GM12873 (cell line): ENCODE measurements around the gene CLEC4D.

ENCODE experiments used
- TF ChIP-seq, protein P1 (sequence below): IDR thresholded peaks from 2 replicates; pipeline ENCODE4 v1.5.1; 2012; ENCODE audit warnings: low read depth, mild to moderate bottlenecking, moderate library complexity, low read length, control low read depth; ENCODE audit not compliant: insufficient read depth; ENCODE audit errors: missing control alignments

Gene CLEC4D

DNA sequence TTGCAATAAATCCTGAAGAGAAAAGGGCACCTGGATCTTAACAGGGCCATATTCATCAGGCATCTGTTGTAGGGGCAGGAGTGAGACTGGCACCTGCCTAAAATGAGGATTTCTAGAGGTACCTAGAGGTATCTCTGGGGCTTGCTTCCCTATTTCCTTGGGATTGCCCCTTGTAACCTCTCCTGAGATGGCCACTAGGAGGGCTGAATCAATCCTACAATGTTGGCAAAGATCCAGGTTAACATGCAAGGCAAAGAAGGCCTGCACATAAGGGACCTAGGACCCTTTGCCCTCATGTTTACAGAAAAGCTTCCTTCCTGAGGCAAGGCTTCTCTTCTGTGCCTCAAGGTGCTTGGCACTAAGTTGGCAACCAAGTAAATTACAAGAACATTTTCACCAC, 53.2 kb downstream of the CLEC4D start:
- TF ChIP-seq, protein P1, sequence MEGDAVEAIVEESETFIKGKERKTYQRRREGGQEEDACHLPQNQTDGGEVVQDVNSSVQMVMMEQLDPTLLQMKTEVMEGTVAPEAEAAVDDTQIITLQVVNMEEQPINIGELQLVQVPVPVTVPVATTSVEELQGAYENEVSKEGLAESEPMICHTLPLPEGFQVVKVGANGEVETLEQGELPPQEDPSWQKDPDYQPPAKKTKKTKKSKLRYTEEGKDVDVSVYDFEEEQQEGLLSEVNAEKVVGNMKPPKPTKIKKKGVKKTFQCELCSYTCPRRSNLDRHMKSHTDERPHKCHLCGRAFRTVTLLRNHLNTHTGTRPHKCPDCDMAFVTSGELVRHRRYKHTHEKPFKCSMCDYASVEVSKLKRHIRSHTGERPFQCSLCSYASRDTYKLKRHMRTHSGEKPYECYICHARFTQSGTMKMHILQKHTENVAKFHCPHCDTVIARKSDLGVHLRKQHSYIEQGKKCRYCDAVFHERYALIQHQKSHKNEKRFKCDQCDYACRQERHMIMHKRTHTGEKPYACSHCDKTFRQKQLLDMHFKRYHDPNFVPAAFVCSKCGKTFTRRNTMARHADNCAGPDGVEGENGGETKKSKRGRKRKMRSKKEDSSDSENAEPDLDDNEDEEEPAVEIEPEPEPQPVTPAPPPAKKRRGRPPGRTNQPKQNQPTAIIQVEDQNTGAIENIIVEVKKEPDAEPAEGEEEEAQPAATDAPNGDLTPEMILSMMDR = peak; percentile 19
